Caco-2 (cell line): Measurements from ENCODE around the gene CPA4. TPM values are rescaled to one million over a fixed set of nuclear protein-coding genes. Genes with fewer than 3 reads are reported as not detected.

Source experiments
- BruUV-seq: library from RNA; stranded (reverse); fragments of 400-500 nt; replicated peaks from 2 replicates; lab custom pipeline; 2021; lab: Mats Ljungman, UMichigan
- CTCF ChIA-PET: fragments of 300-600 bp; sonication (Branson Sonifier 250); formaldehyde crosslinking; loops from one replicate; lab custom pipeline; 2022; ENCODE audit warnings: antibody characterized with exemption; lab: Charles Lee
- POLR2A ChIA-PET: fragments of 300-600 bp; sonication (Branson Sonifier 250); formaldehyde crosslinking; loops from one replicate; lab custom pipeline; 2022; ENCODE audit warnings: antibody characterized with exemption; lab: Charles Lee
- DNase-seq, 2 experiments: peaks; one replicate each; pipeline versions ENCODE4 v3.0.0 to v3.0.0-alpha.2; 2020 to 2022
- H3K27me3 ChIP-seq: replicated peaks from 2 replicates; pipeline ENCODE4 v1.6.0; 2011; ENCODE audit warnings: low read length; ENCODE audit not compliant: control insufficient read depth, insufficient read depth
- H3K36me3 ChIP-seq: 2 replicates; pipeline ENCODE4 v1.5.1; 2011; ENCODE audit warnings: low read length; ENCODE audit not compliant: control insufficient read depth, insufficient read depth
- H3K4me1 ChIP-seq: fragments of 250-450 bp; sonication (Bioruptor Pico); 2 replicates; pipeline ENCODE4 v1.5.1; 2020; ENCODE audit warnings: mild to moderate bottlenecking
- H3K4me3 ChIP-seq: 2 replicates; pipeline ENCODE4 v1.5.1; 2011; ENCODE audit warnings: low read depth, mild to moderate bottlenecking, control low read depth, low read length
- H3K9me3 ChIP-seq: fragments of 250-450 bp; sonication (Bioruptor Pico); 2 replicates; pipeline ENCODE4 v1.5.1; 2020; ENCODE audit warnings: mild to moderate bottlenecking, moderate library complexity
- H3K27ac Mint-ChIP-seq: one replicate; pipeline ENCODE4 v1.8.0; 2022; ENCODE audit warnings: mixed read lengths; ENCODE audit not compliant: unreplicated experiment
- H3K27me3 Mint-ChIP-seq: one replicate; pipeline ENCODE4 v1.8.0; 2022; ENCODE audit warnings: mixed read lengths; ENCODE audit not compliant: insufficient read depth, unreplicated experiment
- H3K36me3 Mint-ChIP-seq: one replicate; pipeline ENCODE4 v1.8.0; 2022; ENCODE audit warnings: mild to moderate bottlenecking, mixed read lengths; ENCODE audit not compliant: insufficient read depth, unreplicated experiment
- H3K4me1 Mint-ChIP-seq: one replicate; pipeline ENCODE4 v1.8.0; 2022; ENCODE audit warnings: low read depth, mixed read lengths; ENCODE audit not compliant: unreplicated experiment
- H3K4me3 Mint-ChIP-seq: one replicate; pipeline ENCODE4 v1.8.0; 2022; ENCODE audit warnings: mild to moderate bottlenecking, moderate library complexity, mixed read lengths; ENCODE audit not compliant: unreplicated experiment
- H3K9me3 Mint-ChIP-seq: one replicate; pipeline ENCODE4 v1.8.0; 2022; ENCODE audit warnings: mixed read lengths; ENCODE audit not compliant: unreplicated experiment
- intact Hi-C: fragments of 100-400 bp; cut with micrococcal nuclease; formaldehyde crosslinking; loops from one replicate; pipeline ENCODE4 v1.10.0; 2022; ENCODE audit not compliant: unreplicated experiment
- total RNA-seq: library from RNA; stranded (reverse); gene quantifications from 2 replicates; pipeline ENCODE4 v1.2.3, GENCODE V29; 2022
- TF ChIP-seq, protein P1 (sequence below), 2 experiments: fragments of 200-600 bp in 1 of 2; IDR thresholded peaks; 1 replicate in 1 of 2; 2 replicates in 1 of 2; pipeline versions ENCODE4 v1.5.1 to v1.8.0; 2011 to 2022; ENCODE audit warnings: antibody characterized with exemption in 1 of 2, control low read depth in 1 of 2, inconsistent platforms in 1 of 2, low read depth in 1 of 2, low read length in 1 of 2, mild to moderate bottlenecking in 1 of 2, moderate library complexity in 1 of 2; ENCODE audit not compliant: insufficient read depth in 1 of 2, severe bottlenecking in 1 of 2, unreplicated experiment in 1 of 2

The CPA4 gene
- total RNA-seq, 1 experiment from 2014 or later, result 0.59 TPM

DNA sequence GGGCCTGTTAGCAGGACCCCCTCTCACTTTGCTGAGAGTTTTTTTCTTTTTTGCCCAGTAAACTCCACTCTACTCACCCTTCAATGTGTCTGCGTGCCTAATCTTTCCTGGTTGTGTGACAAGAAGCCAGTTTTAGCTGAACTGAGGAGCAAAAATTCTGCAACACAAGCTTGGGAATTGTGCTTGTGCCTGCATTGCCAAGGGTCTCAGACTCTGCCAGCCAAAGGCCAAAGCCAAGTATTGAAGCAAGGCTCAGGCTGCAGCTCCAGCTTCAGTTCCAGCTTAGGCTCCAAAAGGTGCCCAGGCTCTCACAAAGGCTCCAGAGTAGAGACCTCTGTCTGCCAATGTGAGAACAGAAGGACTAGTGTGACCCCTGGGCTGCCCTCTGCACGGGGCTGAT lies 30.5 kb upstream of the CPA4 start:
- no peak overlapping the region for H3K4me3 Mint-ChIP-seq
- CTCF ChIA-PET, result no interaction called here
- Histone ChIP-seq H3K4me3 (no peak overlapping the region), H3K9me3 (peaks cover 18% of the 10 kb centered on the region), H3K36me3 (no peaks in the 10 kb centered on the region), H3K4me1 (peaks cover 16% of the 10 kb centered on the region), H3K27me3 (no peaks in the 10 kb centered on the region)
- no TSS peak for BruUV-seq
- H3K36me3 Mint-ChIP-seq, result peaks cover 5% of the 10 kb centered on the region
- intact Hi-C loops, result no loop called here
- peaks cover 12% of the 10 kb centered on the region for H3K4me1 Mint-ChIP-seq
- H3K27me3 Mint-ChIP-seq, result no peaks in the 10 kb centered on the region
- TF ChIP-seq, protein P1, sequence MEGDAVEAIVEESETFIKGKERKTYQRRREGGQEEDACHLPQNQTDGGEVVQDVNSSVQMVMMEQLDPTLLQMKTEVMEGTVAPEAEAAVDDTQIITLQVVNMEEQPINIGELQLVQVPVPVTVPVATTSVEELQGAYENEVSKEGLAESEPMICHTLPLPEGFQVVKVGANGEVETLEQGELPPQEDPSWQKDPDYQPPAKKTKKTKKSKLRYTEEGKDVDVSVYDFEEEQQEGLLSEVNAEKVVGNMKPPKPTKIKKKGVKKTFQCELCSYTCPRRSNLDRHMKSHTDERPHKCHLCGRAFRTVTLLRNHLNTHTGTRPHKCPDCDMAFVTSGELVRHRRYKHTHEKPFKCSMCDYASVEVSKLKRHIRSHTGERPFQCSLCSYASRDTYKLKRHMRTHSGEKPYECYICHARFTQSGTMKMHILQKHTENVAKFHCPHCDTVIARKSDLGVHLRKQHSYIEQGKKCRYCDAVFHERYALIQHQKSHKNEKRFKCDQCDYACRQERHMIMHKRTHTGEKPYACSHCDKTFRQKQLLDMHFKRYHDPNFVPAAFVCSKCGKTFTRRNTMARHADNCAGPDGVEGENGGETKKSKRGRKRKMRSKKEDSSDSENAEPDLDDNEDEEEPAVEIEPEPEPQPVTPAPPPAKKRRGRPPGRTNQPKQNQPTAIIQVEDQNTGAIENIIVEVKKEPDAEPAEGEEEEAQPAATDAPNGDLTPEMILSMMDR (IDR thresholded peaks at IDR 0.05; ENCODE audit: insufficient read depth in 1 of 2, low read depth in 1 of 2, low read length in 1 of 2, severe bottlenecking in 1 of 2, unreplicated experiment in 1 of 2), result no peak
- no peak overlapping the region for H3K27ac Mint-ChIP-seq
- no peak for DNase-seq
- H3K9me3 Mint-ChIP-seq, result peaks cover 3% of the 10 kb centered on the region
- POLR2A ChIA-PET, result no interaction called here

DNA sequence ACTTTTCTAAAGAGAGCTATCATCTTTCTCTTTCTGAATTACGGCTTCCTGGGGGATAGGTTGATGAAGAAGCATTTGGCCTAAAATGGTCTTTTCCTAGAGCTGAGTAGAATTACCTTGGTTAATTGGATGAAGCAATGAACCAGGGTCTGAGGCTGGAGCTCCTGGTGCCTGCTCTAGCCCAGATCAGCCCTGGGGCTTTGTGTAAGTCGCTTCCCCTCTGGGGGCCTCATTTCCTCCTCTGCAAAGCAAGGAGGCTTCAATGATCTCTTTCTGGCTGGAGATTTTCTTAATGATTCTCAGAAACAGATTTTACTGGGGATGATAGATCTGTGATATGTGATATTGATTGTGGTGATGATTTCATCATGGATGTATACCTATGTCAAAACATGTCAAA lies 29.8 kb upstream of the CPA4 start:
- H3K4me1 Mint-ChIP-seq, result peaks cover 12% of the 10 kb centered on the region
- ChIA-PET CTCF (no interaction called here), POLR2A (no interaction called here)
- DNase-seq, result no peak
- Histone ChIP-seq H3K36me3 (no peaks in the 10 kb centered on the region), H3K9me3 (peaks cover 13% of the 10 kb centered on the region), H3K4me3 (no peak overlapping the region), H3K27me3 (no peaks in the 10 kb centered on the region), H3K4me1 (peaks cover 16% of the 10 kb centered on the region)
- peaks cover 5% of the 10 kb centered on the region for H3K36me3 Mint-ChIP-seq
- BruUV-seq, result no TSS peak
- H3K9me3 Mint-ChIP-seq, result peaks cover 10% of the 10 kb centered on the region
- intact Hi-C loops, result no loop called here
- H3K27me3 Mint-ChIP-seq, result no peaks in the 10 kb centered on the region
- no peak overlapping the region for H3K27ac Mint-ChIP-seq
- TF ChIP-seq, protein P1 (IDR thresholded peaks at IDR 0.05; ENCODE audit: insufficient read depth in 1 of 2, low read depth in 1 of 2, low read length in 1 of 2, severe bottlenecking in 1 of 2, unreplicated experiment in 1 of 2), result no peak
- no peak overlapping the region for H3K4me3 Mint-ChIP-seq

DNA sequence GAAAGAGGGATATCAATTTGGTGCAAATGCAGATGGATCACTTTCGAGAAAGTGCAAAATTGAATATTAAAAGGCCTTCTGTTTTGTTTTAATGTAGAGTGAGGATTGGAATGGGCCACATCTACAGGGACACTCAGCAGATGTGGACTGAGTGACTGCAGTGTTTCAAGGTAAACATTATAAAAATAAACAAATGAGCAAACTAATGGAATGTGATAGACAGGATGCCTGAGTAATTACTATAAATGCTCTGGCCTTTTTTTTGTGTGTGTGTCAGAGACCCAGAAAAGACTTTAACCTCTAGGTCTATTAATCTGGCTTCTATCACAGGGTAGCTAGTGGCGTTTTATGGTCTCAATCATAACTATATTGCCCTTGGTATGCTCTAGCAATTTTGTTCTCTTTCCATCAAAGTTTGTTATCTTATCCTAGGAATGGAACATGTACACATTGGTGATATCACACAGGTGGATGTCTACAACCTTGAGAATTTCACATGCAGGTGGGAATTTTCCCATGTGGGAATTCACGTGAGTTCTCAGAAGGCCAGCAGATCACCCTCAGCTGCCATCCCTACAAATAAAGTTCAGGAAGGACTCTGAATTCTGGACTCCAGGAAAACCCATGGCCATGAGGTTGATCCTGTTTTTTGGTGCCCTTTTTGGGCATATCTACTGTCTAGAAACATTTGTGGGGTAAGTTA lies 26.6 kb upstream of the CPA4 start, which contains the start of gene CPA2:
TSS of gene CPA2 (plus strand) at position 606 of the 703 bp plus-strand sequence. CDS start at position 625, 19 bp downstream.
- peak within 1 kb of the TSS; percentile 13 for H3K27ac Mint-ChIP-seq
- H3K27me3 Mint-ChIP-seq, result no peaks in the 10 kb centered on the region
- H3K4me3 Mint-ChIP-seq, result peak within 1 kb of the TSS; percentile 6
- Histone ChIP-seq H3K36me3 (no peaks in the 10 kb centered on the region), H3K27me3 (no peaks in the 10 kb centered on the region), H3K9me3 (no peaks in the 10 kb centered on the region), H3K4me3 (no peak within 1 kb of the TSS), H3K4me1 (peaks cover 16% of the 10 kb centered on the region)
- intact Hi-C loops, result no loop called here
- BruUV-seq, result no TSS peak
- ChIA-PET CTCF (no interaction called here), POLR2A (no interaction called here)
- peaks cover 10% of the 10 kb centered on the region for H3K9me3 Mint-ChIP-seq
- TF ChIP-seq, protein P1 (IDR thresholded peaks at IDR 0.05; ENCODE audit: insufficient read depth in 1 of 2, low read depth in 1 of 2, low read length in 1 of 2, severe bottlenecking in 1 of 2, unreplicated experiment in 1 of 2), result no peak
- peaks cover 5% of the 10 kb centered on the region for H3K36me3 Mint-ChIP-seq
- H3K4me1 Mint-ChIP-seq, result peaks cover 12% of the 10 kb centered on the region
- peak in 1 of 2 experiments; percentile 30 for DNase-seq
